ENCODE measurements around the gene FLYWCH2. TPM values are rescaled to one million over a fixed set of nuclear protein-coding genes. Genes with fewer than 3 reads are reported as not detected.

The FLYWCH2 gene
- total and polyA plus RNA-seq, 2 experiments from 2014 or later = 30.9 to 45.0 TPM

DNA sequence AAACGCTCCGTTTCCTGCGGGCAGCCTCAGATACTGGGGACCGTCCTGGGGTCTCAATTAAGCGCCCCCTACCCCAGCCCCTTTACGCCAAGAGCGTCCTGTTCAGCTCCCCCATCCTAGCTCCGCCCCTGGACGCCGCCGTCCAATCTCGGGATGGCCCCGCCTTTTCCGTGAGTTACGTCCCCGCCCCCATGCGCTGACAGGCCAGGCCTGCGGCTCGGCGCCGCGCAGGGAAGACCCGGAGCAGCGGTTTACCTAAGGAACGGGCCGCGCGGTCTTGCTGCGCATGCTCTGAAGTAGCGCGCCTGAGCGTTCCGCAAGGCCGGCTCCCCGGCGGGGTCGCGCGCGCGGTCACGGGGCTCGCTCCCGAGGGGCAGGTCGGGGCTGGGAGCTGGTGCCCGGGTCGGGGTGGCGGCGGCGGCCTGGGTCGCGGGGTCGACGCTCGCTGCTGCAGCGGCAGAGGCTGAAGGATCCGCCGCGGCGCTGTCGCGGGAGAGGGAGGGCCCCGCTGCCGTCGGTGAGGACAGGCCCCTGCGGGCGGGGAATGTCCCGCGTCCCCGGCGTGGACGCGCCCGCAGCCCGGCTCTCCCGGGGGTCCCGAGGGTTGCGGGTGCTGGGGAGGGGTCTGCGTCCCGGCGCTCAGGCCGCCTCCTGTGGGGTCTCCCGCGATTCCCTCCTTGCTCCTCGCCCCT is 28.8 kb downstream of the FLYWCH2 start, which contains the start of gene FLYWCH1:
Gene FLYWCH1, plus strand, starts transcription at position 294 of the 692 bp plus-strand sequence. CDS start 17,755 bp downstream, outside the sequence.
- DNase-seq (ENCODE audit: low spot score) (peak; percentile 100), ATAC-seq (peak; percentile 90)
- Histone ChIP-seq H3K36me3 (ENCODE audit: insufficient read depth) (0 out of 2 replicates have a peak, but pooled peaks cover 4% of the 10 kb centered on the region), H3K79me2 (replicated peaks; ENCODE audit: insufficient read depth) (no peaks in the 10 kb centered on the region), H3K27ac (ENCODE audit: low read depth) (no peak within 1 kb of the TSS), H3K4me2 (peak within 1 kb of the TSS; percentile 95), H4K20me1 (replicated peaks; ENCODE audit: insufficient read depth) (no peaks in the 10 kb centered on the region; the same call in 1 of the 2 replicates), H3K9me2 (ENCODE audit: insufficient read depth) (no peaks in the 10 kb centered on the region), H2AFZ (peak within 1 kb of the TSS; percentile 98), H3K4me1 (ENCODE audit: insufficient read depth) (peaks cover 8% of the 10 kb centered on the region), H3F3A (replicated peaks; ENCODE audit: low read depth) (peaks cover 10% of the 10 kb centered on the region; the same call in 1 of the 2 replicates), H3K27me3 (ENCODE audit: insufficient read depth) (peaks cover 11% of the 10 kb centered on the region), H3K4me3 (peak within 1 kb of the TSS; percentile 88)
- no peak for TF ChIP-seq JUNB (IDR thresholded peaks at IDR 0.05; ENCODE audit: unreplicated experiment)
- TF ChIP-seq, protein P1, sequence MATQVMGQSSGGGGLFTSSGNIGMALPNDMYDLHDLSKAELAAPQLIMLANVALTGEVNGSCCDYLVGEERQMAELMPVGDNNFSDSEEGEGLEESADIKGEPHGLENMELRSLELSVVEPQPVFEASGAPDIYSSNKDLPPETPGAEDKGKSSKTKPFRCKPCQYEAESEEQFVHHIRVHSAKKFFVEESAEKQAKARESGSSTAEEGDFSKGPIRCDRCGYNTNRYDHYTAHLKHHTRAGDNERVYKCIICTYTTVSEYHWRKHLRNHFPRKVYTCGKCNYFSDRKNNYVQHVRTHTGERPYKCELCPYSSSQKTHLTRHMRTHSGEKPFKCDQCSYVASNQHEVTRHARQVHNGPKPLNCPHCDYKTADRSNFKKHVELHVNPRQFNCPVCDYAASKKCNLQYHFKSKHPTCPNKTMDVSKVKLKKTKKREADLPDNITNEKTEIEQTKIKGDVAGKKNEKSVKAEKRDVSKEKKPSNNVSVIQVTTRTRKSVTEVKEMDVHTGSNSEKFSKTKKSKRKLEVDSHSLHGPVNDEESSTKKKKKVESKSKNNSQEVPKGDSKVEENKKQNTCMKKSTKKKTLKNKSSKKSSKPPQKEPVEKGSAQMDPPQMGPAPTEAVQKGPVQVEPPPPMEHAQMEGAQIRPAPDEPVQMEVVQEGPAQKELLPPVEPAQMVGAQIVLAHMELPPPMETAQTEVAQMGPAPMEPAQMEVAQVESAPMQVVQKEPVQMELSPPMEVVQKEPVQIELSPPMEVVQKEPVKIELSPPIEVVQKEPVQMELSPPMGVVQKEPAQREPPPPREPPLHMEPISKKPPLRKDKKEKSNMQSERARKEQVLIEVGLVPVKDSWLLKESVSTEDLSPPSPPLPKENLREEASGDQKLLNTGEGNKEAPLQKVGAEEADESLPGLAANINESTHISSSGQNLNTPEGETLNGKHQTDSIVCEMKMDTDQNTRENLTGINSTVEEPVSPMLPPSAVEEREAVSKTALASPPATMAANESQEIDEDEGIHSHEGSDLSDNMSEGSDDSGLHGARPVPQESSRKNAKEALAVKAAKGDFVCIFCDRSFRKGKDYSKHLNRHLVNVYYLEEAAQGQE (IDR thresholded peaks at IDR 0.05; ENCODE audit: unreplicated experiment) = no peak
- TF ChIP-seq ZNF331 (CRISPR knock-in tag; IDR thresholded peaks at IDR 0.05; ENCODE audit: low read depth) = no peak
- TF ChIP-seq CREB1 (CRISPR knock-in tag; IDR thresholded peaks at IDR 0.05; ENCODE audit: low read depth) = peak; percentile 78
- TF ChIP-seq ZNF114 (CRISPR knock-in tag; IDR thresholded peaks at IDR 0.05) = peak; percentile 81; the same call in 1 of the 2 replicates
- TF ChIP-seq POLR2AphosphoS5 (IDR thresholded peaks at IDR 0.05; ENCODE audit: low read depth) = peak; percentile 69
- TF ChIP-seq, protein P2, sequence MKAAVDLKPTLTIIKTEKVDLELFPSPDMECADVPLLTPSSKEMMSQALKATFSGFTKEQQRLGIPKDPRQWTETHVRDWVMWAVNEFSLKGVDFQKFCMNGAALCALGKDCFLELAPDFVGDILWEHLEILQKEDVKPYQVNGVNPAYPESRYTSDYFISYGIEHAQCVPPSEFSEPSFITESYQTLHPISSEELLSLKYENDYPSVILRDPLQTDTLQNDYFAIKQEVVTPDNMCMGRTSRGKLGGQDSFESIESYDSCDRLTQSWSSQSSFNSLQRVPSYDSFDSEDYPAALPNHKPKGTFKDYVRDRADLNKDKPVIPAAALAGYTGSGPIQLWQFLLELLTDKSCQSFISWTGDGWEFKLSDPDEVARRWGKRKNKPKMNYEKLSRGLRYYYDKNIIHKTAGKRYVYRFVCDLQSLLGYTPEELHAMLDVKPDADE (IDR thresholded peaks at IDR 0.05) = no peak
- TF ChIP-seq NANOG (IDR thresholded peaks at IDR 0.05; ENCODE audit: borderline replicate concordance) = no peak
- no peak for TF ChIP-seq STAT1 (IDR thresholded peaks at IDR 0.05; ENCODE audit: unreplicated experiment)
- TF ChIP-seq EZH2phosphoT487 (IDR thresholded peaks at IDR 0.05; ENCODE audit: unreplicated experiment) = no peak
- TF ChIP-seq, protein P3, sequence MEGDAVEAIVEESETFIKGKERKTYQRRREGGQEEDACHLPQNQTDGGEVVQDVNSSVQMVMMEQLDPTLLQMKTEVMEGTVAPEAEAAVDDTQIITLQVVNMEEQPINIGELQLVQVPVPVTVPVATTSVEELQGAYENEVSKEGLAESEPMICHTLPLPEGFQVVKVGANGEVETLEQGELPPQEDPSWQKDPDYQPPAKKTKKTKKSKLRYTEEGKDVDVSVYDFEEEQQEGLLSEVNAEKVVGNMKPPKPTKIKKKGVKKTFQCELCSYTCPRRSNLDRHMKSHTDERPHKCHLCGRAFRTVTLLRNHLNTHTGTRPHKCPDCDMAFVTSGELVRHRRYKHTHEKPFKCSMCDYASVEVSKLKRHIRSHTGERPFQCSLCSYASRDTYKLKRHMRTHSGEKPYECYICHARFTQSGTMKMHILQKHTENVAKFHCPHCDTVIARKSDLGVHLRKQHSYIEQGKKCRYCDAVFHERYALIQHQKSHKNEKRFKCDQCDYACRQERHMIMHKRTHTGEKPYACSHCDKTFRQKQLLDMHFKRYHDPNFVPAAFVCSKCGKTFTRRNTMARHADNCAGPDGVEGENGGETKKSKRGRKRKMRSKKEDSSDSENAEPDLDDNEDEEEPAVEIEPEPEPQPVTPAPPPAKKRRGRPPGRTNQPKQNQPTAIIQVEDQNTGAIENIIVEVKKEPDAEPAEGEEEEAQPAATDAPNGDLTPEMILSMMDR (conservative IDR thresholded peaks at IDR 0.05; ENCODE audit: low read depth in 2 of 2) = no peak
- no peak for TF ChIP-seq EZH2 (IDR thresholded peaks at IDR 0.05; ENCODE audit: low read depth, unreplicated experiment)
- peaks cover 14% of the 10 kb centered on the region for H3K27me3 Mint-ChIP-seq (ENCODE audit: insufficient read depth, low read depth, poor library complexity)
- peak within 1 kb of the TSS; percentile 81 for H3K4me3 Mint-ChIP-seq
- peaks cover 3% of the 10 kb centered on the region; the same call in 2 of the 3 replicates for H3K36me3 Mint-ChIP-seq (ENCODE audit: low read depth)
- H3K4me1 Mint-ChIP-seq = peaks cover 15% of the 10 kb centered on the region; the same call in 2 of the 3 replicates
- H3K9me3 Mint-ChIP-seq = no peaks in the 10 kb centered on the region; the same call in 2 of the 3 replicates
- H3K27ac Mint-ChIP-seq = peak within 1 kb of the TSS; percentile 30; the same call in 1 of the 2 replicates
